Smooth muscle cell of the brain vasculature (primary cell): ENCODE results near the gene ADGRA1.
"Not testable (repeated sequence)": the region's sequence is repeated elsewhere in the genome, so short reads cannot be mapped to it uniquely, and the experiment has no call there.

Experiments
- DNase-seq: peaks from one replicate; pipeline ENCODE4 v3.0.0-alpha.2; 2012; ENCODE audit warnings: low read depth, low spot score

Gene ADGRA1

DNA sequence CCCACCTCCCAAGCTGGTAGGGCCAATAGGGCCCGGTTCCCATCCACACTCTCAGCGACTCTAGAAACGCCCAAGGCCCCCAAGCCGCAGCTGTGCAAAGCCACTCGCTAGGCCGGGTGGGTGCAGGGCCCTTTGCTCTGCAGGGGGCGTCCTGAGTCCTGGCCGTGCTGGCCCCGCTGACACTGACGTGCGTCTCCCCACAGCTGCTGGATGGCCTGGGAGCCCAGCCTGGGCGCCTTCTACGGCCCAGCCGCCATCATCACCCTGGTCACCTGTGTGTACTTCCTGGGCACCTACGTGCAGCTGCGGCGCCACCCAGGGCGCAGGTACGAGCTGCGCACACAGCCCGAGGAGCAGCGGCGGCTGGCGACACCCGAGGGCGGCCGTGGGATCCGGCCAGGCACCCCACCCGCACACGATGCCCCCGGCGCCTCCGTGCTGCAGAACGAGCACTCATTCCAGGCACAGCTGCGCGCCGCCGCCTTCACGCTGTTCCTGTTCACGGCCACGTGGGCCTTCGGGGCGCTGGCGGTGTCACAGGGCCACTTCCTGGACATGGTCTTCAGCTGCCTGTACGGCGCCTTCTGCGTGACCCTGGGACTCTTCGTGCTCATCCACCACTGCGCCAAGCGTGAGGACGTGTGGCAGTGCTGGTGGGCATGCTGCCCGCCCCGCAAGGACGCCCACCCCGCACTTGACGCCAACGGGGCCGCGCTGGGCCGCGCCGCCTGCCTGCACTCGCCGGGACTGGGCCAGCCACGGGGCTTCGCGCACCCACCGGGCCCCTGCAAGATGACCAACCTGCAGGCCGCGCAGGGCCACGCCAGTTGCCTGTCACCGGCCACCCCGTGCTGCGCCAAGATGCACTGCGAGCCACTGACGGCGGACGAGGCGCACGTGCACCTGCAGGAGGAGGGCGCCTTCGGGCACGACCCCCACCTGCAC is 40.7 kb downstream of the ADGRA1 start:
- DNase-seq = no peak

DNA sequence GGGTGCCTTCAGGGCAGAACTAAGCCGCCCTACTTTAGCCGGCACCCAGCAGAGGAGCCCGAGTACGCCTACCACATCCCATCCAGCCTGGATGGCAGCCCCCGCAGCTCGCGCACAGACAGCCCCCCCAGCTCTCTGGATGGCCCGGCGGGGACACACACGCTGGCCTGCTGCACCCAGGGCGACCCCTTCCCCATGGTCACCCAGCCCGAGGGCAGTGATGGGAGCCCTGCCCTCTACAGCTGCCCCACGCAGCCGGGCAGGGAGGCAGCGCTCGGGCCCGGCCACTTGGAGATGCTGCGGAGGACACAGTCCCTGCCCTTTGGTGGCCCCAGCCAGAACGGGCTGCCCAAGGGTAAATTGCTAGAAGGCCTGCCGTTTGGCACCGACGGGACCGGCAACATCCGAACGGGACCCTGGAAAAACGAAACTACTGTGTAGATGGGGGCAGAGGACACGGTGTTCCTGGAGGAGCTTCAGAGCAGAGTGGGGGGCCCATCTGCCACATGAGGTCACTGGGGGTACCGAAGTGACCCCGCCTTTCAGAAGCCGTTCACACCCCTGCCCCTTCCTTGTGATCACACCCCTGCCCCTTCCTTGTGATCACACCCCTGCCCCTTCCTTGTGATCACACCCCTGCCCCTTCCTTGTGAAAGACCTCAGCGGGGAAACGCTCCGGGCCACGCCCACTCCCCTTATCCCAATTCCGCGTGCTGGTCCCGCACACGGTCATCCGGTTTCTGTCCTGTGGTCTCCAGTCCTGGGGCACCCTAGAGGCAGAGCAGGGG is 41.5 kb downstream of the ADGRA1 start:
- no peak for DNase-seq

DNA sequence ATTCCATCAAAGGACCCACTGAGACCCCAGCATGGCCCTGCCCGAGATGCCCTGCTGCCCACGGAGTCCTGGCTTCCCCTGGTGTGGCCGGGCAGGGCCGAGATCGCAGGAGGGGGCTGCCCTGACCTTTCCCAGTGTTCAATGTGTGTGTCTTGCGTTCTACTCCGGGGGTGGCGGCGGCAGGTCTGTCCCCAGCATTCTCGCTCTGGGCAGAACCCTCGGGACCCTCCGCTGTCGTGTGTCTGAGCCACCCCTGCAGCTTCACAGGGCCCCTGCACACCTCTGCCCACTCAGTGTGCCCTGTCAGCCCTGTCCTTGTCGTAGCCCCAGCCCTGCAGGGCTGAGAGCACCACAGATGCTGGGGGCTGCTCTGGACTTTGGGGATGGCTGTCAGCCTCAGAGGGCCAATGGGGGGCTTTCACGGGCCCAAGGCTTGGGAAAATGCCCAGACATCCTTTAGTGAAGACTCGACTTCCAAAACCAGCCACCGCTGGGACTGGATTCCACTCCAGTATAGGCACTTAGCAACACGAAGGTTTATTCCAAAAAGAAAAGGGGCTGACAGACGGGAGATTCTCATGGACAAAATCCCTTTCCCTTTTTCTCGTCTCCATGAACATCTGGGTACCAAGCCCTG is 42.3 kb downstream of the ADGRA1 start:
- DNase-seq = no peak

DNA sequence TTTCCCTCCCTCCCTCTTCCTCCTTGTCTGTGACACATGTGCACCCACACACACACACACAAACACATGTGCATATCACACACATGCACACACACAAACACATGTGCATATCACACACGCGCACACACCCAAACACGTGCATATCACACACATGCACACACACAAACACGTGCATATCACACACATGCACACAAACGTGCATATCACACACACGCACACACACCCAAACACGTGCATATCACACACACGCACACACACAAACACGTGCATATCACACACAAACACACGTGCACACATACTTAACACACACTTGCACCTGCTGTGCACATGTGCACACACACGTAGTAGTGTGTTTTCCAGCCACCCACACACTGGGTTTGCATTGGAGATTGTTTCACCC is 42.9 kb downstream of the ADGRA1 start:
- DNase-seq = no peak

DNA sequence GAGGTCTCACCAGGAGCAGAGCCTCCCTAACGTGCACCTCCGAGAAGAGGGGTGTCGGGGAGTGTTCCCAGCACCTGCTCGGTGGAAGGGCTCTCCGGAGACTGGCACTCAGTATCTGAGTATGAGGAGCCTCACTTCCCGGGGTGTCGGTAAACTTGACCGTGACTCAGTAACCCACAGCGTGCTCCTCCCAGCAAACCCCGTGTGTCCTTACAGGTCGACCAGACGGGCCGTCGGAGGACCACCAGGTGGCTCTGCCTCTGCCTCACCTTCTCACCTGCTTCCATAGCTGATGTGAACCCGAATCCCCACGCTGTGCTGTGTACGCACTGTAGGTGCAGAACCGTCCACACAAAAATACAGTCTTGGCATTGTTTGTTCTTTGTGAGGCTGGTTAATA is 43.3 kb downstream of the ADGRA1 start:
- DNase-seq = no peak

DNA sequence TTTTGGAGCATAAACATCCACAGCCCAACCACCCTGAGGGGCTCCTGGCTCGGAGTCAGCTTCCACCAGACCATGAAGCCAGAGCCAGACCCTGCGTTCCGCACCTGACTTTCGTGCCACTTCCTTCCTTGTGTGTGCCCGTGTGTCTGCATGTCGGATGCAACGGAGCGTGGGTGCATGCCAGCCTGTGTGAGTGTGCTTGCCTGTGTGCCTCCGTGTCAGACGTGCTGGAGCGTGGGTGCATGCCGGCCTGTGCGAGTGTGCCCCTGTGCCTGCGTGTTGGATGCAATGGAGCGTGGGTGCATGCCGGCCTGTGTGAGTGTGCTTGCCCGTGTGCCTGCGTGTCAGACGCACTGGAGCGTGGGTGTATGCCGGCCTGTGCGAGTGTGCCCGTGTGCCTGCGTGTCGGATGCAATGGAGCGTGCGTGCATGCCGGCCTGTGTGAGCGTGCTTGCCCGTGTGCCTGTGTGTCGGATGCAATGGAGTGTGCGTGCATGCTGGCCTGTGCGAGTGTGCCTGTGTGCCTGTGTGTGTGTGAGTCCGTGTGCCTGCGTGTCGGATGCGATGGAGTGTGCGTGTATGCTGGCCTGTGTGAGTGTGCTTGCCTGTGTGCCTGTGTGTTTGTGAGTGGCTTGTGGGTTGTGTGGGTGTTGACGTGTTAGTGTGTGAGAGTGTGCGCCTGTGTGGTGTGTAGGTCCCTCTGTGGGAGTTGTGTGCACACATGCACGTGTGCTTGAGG is 44.2 kb downstream of the ADGRA1 start:
- DNase-seq = no peak

DNA sequence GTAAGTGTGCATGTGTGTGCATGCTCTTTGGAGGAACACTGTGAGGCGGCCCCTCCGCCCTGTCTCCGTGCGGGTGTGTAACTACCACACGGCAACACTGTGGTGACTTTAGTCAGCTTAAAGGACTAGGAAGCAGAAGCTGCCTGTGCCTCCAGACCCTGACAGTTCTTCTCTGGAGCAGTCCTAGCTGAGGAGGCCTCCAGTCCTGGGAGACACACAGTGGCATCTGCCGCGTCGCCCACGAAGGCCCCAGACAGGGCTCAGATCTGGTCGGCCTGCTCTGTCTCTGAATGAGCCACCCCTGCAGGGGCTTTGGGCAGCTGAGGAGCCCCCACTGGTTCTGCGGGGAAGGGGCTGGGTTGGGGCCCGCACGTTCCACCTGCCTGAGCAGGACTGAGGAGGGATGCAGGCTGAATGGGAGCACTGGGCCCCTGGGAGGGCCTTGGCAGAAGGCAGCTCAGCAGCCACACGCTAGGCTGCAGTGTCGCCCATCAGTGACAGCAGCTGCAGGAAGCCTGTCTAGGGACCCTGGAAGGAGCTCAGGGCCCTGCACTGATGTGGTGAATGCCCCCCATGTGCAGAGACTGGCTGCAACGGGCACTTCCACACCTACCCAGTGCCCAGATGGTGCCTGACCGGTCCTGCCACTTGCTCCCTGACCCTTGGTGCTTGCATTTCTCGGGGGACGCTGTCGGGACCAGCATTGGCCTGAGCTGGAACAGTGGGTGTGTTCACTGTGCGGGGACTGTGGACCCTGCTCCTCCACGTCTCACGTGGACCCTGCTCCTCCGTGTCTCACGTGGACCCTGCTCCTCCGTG is 45.0 kb downstream of the ADGRA1 start:
- DNase-seq = no peak

DNA sequence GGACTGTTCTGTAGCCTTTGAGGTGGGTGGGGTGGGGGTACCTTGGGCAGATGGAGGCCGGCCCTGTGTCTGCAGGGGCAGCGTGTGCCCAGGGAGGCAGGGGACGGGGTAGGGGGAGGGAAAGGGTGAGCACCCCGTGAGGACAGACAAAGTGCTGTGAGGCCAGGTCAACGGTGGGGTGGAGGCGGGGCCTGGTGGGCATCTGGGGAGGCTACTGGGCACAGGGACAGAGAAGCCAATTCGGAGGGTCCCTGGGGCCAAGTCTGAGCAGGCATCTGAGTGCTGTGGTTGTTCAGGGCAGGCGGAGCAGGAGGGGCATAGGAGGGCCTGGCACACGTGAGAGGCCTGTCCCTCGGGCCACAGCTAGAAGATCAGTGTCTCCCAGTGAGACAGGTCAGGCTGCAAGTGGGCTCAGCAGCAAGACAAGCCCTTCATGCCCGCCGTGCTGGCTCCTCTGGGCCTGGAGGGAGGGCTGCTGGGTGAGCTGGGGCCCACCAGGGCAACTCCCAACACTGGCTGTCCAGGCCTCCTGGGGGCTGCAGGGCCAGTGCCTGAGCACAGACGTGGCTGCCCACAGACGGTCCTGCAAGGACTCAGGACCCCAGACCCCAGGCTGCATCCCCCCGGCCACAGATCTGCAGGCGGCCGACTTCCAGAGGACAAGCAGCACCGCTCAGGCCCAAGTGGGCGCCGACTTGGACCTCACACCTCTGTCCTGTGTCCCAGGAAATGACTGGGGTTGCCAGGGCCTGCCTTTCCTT is 45.9 kb downstream of the ADGRA1 start:
- DNase-seq = no peak

DNA sequence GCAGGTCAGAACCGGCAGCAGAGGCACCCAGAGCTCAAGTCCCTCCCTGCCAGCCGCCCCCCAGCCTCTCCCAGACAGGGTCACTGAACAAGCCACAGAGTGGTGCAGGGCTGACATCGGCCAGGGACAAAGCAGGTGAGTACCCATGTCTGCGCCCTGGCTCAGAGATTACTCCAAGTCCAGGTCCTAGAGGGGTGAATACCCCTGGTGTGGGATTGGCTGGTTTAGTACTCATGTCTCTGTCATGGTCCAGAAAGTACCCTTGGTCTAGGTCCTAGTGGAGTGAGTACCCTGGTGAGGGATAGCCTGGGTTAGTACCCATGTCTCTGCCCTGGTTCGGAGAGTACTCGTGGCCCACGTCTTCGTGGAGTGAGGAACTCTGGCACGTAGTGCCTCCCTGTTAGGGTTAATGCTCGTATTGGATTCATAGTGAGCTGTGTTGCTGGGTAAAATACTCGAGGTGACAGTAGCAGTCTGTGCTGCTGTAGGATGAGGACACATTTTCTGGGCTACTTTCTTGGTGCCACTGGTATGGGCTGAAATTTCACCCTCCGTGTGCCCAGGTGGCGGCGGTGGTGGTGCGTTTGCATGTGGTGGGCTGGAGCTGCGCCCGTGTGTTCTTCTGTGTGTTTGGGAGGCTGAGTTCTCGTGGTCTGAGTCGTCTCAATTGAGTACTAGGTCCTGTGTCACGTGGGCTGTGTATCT is 46.8 kb downstream of the ADGRA1 start:
- no peak for DNase-seq

DNA sequence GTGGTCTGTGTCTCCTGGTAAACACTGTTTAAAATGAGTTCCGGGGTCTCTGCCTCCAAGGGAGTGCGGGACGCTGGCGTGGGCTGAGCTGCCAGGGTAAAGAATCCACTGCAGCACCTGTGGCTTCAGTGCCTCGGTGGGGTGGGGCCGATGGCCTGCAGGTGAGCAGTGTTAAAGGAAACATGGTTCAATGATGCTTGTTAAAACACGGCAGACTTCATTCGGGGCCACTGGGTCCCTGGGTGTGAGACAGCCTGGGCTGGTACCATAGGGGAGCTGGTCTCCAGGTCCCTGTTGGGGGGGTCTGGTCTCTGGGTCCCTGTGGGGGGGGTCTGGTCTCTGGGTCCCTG is 47.4 kb downstream of the ADGRA1 start:
- no peak for DNase-seq

DNA sequence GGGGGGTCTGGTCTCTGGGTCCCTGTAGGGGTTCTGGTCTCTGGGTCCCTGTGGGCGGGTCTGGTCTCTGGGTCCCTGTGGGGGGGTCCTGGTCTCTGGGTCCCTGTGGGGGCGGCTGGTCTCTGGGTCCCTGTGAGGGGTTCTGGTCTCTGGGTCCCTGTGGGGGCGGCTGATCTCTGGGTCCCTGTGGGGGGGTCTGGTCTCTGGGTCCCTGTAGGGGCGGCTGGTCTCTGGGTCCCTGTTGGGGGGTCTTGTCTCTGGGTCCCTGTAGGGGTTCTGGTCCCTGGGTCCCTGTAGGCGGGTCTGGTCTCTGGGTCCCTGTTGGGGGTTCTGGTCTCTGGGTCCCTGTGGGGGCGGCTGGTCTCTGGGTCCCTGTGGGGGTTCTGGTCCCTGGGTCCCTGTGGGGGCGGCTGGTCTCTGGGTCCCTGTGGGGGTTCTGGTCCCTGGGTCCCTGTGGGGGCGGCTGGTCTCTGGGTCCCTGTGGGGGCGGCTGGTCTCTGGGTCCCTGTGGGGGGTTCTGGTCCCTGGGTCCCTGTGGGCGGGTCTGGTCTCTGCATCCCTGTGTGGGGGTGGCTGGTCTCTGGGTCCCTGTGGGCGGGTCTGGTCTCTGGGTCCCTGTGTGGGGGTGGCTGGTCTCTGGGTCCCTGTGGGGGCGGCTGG is 49.9 kb downstream of the ADGRA1 start:
- not testable (repeated sequence) for DNase-seq

DNA sequence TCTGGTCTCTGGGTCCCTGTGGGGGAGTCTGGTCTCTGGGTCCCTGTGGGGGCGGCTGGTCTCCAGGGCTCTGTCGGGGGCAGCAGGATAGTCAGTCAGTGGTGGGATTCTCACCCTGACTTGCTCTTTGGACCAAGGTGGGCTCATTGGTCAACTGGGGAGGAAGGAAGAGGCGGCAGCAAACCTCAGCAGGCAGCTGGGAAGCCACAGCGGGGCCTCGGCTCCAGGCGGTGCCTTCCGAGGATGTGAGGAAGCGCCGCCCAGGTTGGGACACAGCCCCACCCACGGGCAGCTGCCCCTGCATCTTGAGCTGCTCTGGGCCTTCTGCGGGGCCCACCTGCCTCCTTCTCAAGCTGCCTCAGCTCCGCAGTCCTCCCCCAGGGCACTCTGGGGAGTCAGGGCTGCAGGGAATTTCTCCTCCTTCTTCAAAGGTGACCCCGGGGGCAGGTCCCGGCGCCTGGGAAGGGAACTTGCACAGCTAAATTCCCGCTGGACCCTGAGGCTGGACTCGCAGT is 51.9 kb downstream of the ADGRA1 start:
- no peak for DNase-seq

DNA sequence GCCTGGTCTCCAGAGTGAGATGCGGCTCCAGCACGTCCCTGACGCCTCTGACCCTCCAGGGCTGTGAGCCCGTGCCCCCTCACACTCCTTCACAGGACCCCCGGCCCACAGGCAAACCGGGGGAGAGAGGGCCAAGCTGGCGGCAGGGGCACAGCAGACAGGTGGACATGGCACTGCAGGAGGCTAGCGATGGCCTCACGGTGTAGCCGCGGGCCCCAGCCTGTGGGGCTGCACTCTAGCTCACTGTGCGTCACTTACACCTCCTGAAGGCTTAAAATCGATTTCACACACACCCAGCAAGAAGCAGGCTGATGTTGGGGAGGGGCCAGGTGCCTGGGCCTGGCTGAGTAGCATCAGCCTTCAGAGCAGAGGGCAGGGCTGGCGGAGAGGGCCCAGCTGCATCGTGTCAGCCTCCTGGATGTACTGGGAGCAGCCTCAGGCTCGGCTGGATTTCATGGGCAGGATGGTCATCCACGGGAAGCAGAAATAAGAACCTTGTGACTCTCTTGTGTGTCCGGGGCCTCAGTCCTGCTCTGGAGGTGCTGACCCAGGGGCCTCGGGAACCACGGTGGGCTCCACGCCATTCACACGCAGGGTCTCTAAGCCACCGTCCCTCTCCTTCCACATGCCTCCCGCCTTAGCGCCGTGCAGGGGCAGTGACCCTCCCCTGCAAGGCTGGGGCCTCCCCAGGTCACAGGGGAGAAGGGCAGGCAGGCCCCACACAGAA is 52.9 kb downstream of the ADGRA1 start:
- DNase-seq = no peak

DNA sequence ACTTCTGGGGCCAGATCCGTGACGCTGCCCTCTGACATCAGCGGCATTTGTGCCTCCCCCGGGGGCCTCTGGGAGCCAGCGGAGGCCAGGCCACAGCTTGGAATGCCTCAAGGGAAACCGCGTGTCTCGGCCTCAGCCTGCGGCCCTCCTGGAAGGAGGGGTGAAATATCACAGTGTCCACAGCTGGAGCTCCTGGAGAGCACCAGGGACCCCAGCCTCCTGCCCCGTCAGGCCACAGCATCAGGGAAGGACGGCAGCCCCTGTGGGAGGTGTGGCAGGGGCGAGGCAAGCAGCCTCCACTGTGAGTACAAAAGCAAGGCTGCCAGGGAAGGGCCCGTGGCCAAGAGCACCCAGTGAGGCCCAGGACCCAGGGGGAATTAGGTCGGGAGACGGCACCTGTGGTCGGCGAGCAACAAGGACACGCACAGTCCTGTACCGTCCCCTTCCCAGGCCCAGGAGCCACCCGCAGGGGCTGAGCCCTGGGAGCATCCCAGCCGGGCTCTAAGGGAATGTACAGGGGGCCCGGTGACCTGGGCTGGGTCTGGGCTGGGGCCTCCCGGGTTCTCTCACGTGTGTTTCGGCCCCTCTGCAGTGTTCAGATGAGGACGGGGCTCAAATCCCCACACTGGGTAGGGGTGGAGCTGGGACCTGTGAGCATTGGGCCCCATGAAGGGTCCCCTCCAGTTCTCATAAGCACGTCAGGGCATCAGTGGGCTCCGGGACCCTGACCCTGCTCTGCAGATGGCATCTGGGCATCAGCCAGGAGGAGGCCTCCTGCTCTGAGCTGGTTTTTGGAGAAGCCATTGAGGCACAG is 53.6 kb downstream of the ADGRA1 start:
- DNase-seq = no peak

DNA sequence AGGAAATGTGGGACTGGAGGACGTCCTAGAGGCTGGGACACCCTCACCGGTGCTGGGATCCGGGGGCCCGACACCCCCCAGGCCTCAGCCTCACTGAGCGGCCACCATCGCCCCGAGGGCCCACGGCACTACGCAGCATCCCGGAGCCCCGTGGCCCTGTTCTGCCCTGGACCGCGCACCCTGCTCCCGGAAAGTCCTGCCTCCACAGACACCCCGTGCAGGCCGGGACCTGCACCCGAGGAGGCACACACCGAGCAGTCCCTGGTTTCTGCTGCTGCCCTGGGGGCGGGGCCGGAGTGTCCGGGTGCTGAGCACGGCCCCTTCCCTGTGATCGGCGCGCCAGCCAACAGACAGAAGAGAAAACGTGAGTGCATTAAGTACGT is 54.2 kb downstream of the ADGRA1 start:
- no peak for DNase-seq

DNA sequence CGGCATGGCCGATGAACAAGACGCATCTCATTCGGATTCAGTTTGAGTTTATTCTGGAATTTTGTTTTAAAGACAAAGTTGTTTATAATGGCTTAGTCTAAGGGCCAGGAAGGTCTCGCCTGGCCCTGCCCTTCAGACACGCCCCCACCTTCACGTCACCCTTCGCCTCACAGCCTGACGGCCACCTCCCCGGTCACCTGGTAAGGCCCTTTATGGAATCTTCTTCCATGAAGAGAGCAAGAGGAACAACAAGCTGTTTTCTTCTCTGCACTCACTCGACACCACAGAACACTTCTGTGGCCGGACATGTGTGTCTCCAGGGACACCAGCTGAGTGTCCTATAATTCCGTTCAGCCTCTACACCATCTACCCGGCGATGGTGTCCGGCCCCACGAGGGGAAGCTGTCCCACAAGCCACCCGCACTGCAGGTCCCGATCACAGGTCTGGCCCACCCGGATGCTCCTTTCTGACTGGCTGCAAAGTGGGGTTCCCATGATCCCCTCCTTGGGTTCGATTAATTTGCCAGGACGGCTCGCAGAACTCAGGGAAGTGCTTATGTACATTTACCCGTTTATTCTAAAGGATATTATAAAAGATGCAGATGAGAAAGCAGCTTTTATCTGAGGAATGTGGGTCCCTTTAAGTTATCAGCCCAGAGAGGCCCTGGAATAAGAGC is 54.9 kb downstream of the ADGRA1 start:
- DNase-seq = no peak

DNA sequence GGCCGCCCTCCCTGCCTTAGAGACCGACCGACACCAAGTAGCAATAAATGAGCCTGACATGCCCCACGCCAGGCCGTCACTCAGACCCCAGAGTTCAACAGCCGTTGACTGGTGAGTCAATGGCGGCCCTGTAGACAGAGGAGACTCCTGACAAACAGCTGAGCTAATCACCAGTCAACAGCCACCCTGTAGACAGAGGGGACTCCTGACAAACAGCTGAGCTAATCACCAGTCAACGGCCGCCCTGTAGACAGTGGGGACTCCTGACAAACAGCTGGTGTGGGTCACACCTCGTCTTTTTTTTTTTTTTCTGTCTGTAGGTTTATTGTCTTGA is 55.4 kb downstream of the ADGRA1 start:
- DNase-seq = no peak
